Pancreas (tissue), 10 donors: ENCODE data around the gene OR5AN1. TPM values are rescaled to one million over a fixed set of nuclear protein-coding genes. Genes with fewer than 3 reads are reported as not detected.
"Not testable (repeated sequence)": the region's sequence is repeated elsewhere in the genome, so short reads cannot be mapped to it uniquely, and the experiment has no call there.

Experiments used
- ATAC-seq, 4 donors: fragments of 200-7000 bp; cut with Tn5 transposase; one replicate each; pipeline versions ENCODE4 v1.8.0 to v1.9.1; 2020; ENCODE audit warnings: mild to moderate bottlenecking in 4 of 4, moderate library complexity in 4 of 4
- DNase-seq, 6 donors: peaks; one replicate each; pipeline ENCODE4 v3.0.0-alpha.2; 2020
- FAIRE-seq: peaks from 2 replicates; lab custom pipeline; 2012; peaks lifted over from hg19 to GRCh38; lab: Jason Lieb, UNC
- H3K27ac ChIP-seq, 4 donors: fragments of 200-600 bp; sonication (generic); 1 replicate in 3 of 4; 2 replicates in 1 of 4; pipeline versions ENCODE4 v1.5.0 to v1.8.0; 2020
- H3K27me3 ChIP-seq, 4 donors: fragments of 200-600 bp; one replicate each; pipeline ENCODE4 v1.8.0; 2021
- H3K36me3 ChIP-seq, 3 donors: fragments of 200-600 bp; sonication (generic) in 1 of 3; one replicate each; pipeline versions ENCODE4 v1.5.0 to v1.8.0; 2020 to 2021
- H3K4me1 ChIP-seq, 3 donors: fragments of 200-600 bp; one replicate each; pipeline ENCODE4 v1.8.0; 2021
- H3K4me3 ChIP-seq, 4 donors: fragments of 200-600 bp; sonication (generic) in 2 of 4; one replicate each; pipeline versions ENCODE4 v1.5.0 to v1.8.0; 2020 to 2021
- H3K9me3 ChIP-seq, 4 donors: fragments of 200-600 bp; one replicate each; pipeline ENCODE4 v1.8.0; 2021
- CTCF ChIP-seq, 4 donors: fragments of 200-600 bp; sonication (generic) in 3 of 4; IDR thresholded peaks; one replicate each; pipeline versions ENCODE4 v1.5.0 to v1.8.0; 2021; ENCODE audit warnings: antibody characterized with exemption in 4 of 4
- WGBS, 2 donors: extraction: QIAGEN DNeasy Blood & Tissue Kit; methylation state at CpG; one replicate each; pipeline ENCODE4 v1.1.7; 2013; 5-methylcytosine and 5-hydroxymethylcytosine counted together
- intact Hi-C, 3 donors: fragments of 100-400 bp; cut with DNase I; formaldehyde crosslinking; loops; one replicate each; pipeline versions ENCODE4 v1.11.1 to v1.14.2; 2022
- polyA plus RNA-seq, 2 donors: library from polyadenylated mRNA; stranded (reverse); fragments of 200-250 nt; gene quantifications; one replicate each; pipeline ENCODE4 v1.2.3, GENCODE V29; 2013
- total RNA-seq, 6 donors: library from RNA; stranded (reverse); fragmentation: NEBNext Ultra II Directional in 4 of 6; extraction: Animal tissue kit (Norgen Biotek cat#: 25700) in 4 of 6; gene quantifications; one replicate each; pipeline versions ENCODE4 v1.2.1 to v1.2.4, GENCODE V29; 2021 to 2023
- donor health status: healthy with polysubstance abuse.
- donor health status: DM: no; HTN: no; CAD: no; lungs with moderate emphysema.
- donor health status: DM: no; HTN: no; CAD: no.
- donor health status: control.
- donor health status: control.
- donor health status: Bipolar disorder and iron deficiency.
- donor health status: DM: yes; HTN: yes; CAD: no.
- donor health status: DM: no; HTN: no; CAD: no.
- donor health status: DM: no; HTN: no; CAD: no.
- donor health status: DM: yes; HTN: yes; CAD: no.

The OR5AN1 gene
- total RNA-seq (not detected), polyA plus RNA-seq (not detected)

- Histone ChIP-seq H3K9me3 (no peaks in the 10 kb centered on the region), H3K4me1 (no peaks in the 10 kb centered on the region), H3K27ac (no peak within 1 kb of the TSS), H3K27me3 (no peaks in the 10 kb centered on the region), H3K4me3 (no peak within 1 kb of the TSS), H3K36me3 (no peaks in the 10 kb centered on the region)
- 71 to 74% methylated on average over 3 of the region's 3 CpGs for WGBS, 2 donors
- TF ChIP-seq CTCF (IDR thresholded peaks at IDR 0.05): no peak
- FAIRE-seq (no peak), DNase-seq (no peak), ATAC-seq (no peak)
- intact Hi-C loops: no loop called here
These were observed at the start of gene OR5AN1 for GRCh38 chr11:59358595-59358994. OR5AN1 (plus strand) TSS chr11:59358895; CDS start chr11:59364459, 5,564 bp downstream.

GRCh38 chr11:59335001-59335400 lies 23.7 kb upstream of the OR5AN1 start:
- no peak for FAIRE-seq
- H3K36me3 ChIP-seq: no peaks in the 10 kb centered on the region
- ATAC-seq: no peak
- H3K27me3 ChIP-seq: no peaks in the 10 kb centered on the region
- no peak overlapping the region for H3K27ac ChIP-seq
- no peaks in the 10 kb centered on the region for H3K9me3 ChIP-seq
- intact Hi-C loops: loop anchor here in 1 of 3 donors (10.0 kb wide), 1 partner anchor 60 kb away; no protein-coding TSS in a partner anchor
- no peaks in the 10 kb centered on the region for H3K4me1 ChIP-seq
- no peak overlapping the region for H3K4me3 ChIP-seq
- TF ChIP-seq CTCF (IDR thresholded peaks at IDR 0.05): no peak
- DNase-seq: no peak

GRCh38 chr11:59336176-59336575 lies 22.5 kb upstream of the OR5AN1 start:
- TF ChIP-seq CTCF (IDR thresholded peaks at IDR 0.05): no peak
- intact Hi-C loops: loop anchor here in 1 of 3 donors (10.0 kb wide), 1 partner anchor 61 kb away; no protein-coding TSS in a partner anchor

GRCh38 chr11:59336931-59337330 lies 21.8 kb upstream of the OR5AN1 start:
- Histone ChIP-seq H3K9me3 (no peaks in the 10 kb centered on the region), H3K27me3 (no peaks in the 10 kb centered on the region), H3K36me3 (no peaks in the 10 kb centered on the region), H3K27ac (no peak overlapping the region), H3K4me1 (no peaks in the 10 kb centered on the region), H3K4me3 (no peak overlapping the region)
- intact Hi-C loops: loop anchor here in 1 of 3 donors (10.0 kb wide), 1 partner anchor 62 kb away; no protein-coding TSS in a partner anchor
- ATAC-seq: no peak
- no peak for TF ChIP-seq CTCF (IDR thresholded peaks at IDR 0.05)
- DNase-seq: no peak
- FAIRE-seq: no peak

More at GRCh38 chr11:59336176-59336575, 22.5 kb upstream of the OR5AN1 start:
- Histone ChIP-seq H3K27ac (no peak overlapping the region), H3K36me3 (no peaks in the 10 kb centered on the region), H3K27me3 (no peaks in the 10 kb centered on the region), H3K4me3 (no peak overlapping the region), H3K9me3 (no peaks in the 10 kb centered on the region), H3K4me1 (no peaks in the 10 kb centered on the region)
- no peak for DNase-seq
- ATAC-seq: no peak
- FAIRE-seq: no peak
- WGBS, 2 donors: 76 to 85% methylated on average over 5 of the region's 5 CpGs

- WGBS, 2 donors: 45 to 50% methylated on average over 4 to 5 of the region's 5 CpGs
- ATAC-seq, DNase-seq, FAIRE-seq, H3K4me3 ChIP-seq, intact Hi-C loops, H3K36me3 ChIP-seq, H3K27ac ChIP-seq, H3K27me3 ChIP-seq, H3K9me3 ChIP-seq, H3K4me1 ChIP-seq: not testable (repeated sequence)
These were observed 9.0 kb upstream of the OR5AN1 start for GRCh38 chr11:59349657-59350056.
